ENCODE results near the gene ALKBH7. TPM values are rescaled to one million over a fixed set of nuclear protein-coding genes. Genes with fewer than 3 reads are reported as not detected.
"Not testable (repeated sequence)": the region's sequence is repeated elsewhere in the genome, so short reads cannot be mapped to it uniquely, and the experiment has no call there.

The ALKBH7 gene
- total RNA-seq, 4 donors from 2014 or later: 34.0 to 85.3 (median 50.4) TPM

- intact Hi-C loops (cut with DNase I): no loop called here
- no peak overlapping the region for H3K27ac ChIP-seq
- H3K4me3 ChIP-seq: no peak overlapping the region
- H3K9me3 ChIP-seq: no peaks in the 10 kb centered on the region
- WGBS, 2 donors: 84 to 93% methylated on average over 6 of the region's 6 CpGs
- H3K27me3 ChIP-seq: peaks cover 0 to 8% (median 0%) of the 10 kb centered on the region in 4 donors
- DNase-seq: no peak
- H3K36me3 ChIP-seq: no peaks in the 10 kb centered on the region
- no peak for TF ChIP-seq CTCF (IDR thresholded peaks at IDR 0.05)
- no peak for TF ChIP-seq POLR2A (IDR thresholded peaks at IDR 0.05)
- peaks cover 0 to 18% (median 5%) of the 10 kb centered on the region in 3 donors for H3K4me1 ChIP-seq
These were observed 37.9 kb upstream of the ALKBH7 start for GRCh38 chr19:6334490-6335285.

DNA sequence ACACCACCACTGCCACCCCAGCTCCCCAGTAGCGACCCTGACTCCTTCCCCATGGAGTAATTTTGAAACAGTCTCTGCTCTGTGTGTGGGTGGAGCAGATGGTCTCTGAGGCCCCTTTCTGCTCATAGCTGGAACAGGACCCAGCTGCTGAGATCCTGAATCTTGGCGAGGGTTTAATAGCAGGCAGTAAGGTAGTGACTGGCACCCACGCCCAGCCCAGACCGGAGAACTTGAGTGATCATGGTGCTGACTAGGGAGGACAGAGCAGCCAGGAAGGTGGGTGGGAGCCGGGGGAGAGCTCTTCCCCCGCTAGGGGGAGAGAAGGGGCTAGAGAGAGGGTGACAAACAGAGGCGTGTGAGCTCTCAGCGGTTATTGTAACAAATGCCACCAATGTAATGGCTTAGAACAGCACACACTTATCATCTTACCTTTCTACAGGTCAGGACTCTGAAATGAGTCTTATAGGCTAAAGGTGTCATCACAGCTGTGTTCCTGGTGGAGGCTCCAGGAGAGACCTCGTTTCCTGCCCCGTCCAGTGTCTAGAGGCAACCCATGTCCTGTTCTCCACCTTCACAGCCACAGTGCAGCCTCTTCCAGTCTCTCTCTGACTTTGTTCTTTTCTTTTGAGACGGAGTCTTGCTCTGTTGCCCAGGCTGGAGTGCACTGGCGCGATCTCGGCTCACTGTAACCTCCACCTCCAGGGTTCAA, 31.9 kb upstream of the ALKBH7 start:
- 53 to 79% methylated on average over 10 of the region's 14 CpGs for WGBS, 2 donors

DNA sequence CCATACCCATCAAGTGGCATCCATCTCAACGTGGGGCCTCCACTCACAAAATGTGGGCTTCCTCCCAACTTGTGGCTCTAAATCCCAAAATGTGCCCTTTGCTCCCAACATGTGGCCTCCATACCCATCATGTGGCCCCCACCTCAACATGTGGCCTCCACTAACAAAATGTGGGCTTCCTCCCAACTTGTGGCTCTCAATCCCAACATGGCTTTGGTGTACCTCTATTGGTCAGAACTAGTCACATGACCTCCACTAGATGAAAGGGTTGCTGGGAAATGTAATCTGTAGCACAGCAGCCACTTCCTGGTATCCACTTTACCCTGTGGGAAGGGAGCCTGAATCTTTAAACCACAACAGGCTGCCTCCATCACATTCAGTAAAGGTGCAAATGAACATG, 29.1 kb upstream of the ALKBH7 start:
- H3K27me3 ChIP-seq: no peaks in the 10 kb centered on the region
- H3K4me3 ChIP-seq: no peak overlapping the region
- intact Hi-C loops (cut with DNase I): no loop called here
- no peak for DNase-seq
- H3K36me3 ChIP-seq: no peaks in the 10 kb centered on the region
- TF ChIP-seq POLR2A (IDR thresholded peaks at IDR 0.05): no peak
- no peak for TF ChIP-seq CTCF (IDR thresholded peaks at IDR 0.05)
- H3K4me1 ChIP-seq: no peaks in the 10 kb centered on the region
- WGBS, 2 donors: 71 to 100% methylated on average over 1 of the region's 1 CpG
- H3K9me3 ChIP-seq: no peaks in the 10 kb centered on the region
- H3K27ac ChIP-seq: no peak overlapping the region

More for the DNA sequence above, 31.9 kb upstream of the ALKBH7 start:
- Histone ChIP-seq H3K27me3 (no peaks in the 10 kb centered on the region), H3K4me1 (no peaks in the 10 kb centered on the region), H3K36me3 (no peaks in the 10 kb centered on the region), H3K27ac (no peak overlapping the region), H3K9me3 (no peaks in the 10 kb centered on the region), H3K4me3 (no peak overlapping the region)
- no peak for DNase-seq
- intact Hi-C loops (cut with DNase I): no loop called here
- no peak for TF ChIP-seq POLR2A (IDR thresholded peaks at IDR 0.05)
- no peak for TF ChIP-seq CTCF (IDR thresholded peaks at IDR 0.05)

GRCh38 chr19:6349271-6349670, 23.3 kb upstream of the ALKBH7 start:
- H3K9me3 ChIP-seq; DNase-seq; intact Hi-C loops (cut with DNase I); H3K4me1 ChIP-seq; H3K4me3 ChIP-seq; H3K27ac ChIP-seq; H3K36me3 ChIP-seq; H3K27me3 ChIP-seq: not testable (repeated sequence)
- 96% methylated on average over 2 of the region's 2 CpGs for WGBS, 2 donors

DNA sequence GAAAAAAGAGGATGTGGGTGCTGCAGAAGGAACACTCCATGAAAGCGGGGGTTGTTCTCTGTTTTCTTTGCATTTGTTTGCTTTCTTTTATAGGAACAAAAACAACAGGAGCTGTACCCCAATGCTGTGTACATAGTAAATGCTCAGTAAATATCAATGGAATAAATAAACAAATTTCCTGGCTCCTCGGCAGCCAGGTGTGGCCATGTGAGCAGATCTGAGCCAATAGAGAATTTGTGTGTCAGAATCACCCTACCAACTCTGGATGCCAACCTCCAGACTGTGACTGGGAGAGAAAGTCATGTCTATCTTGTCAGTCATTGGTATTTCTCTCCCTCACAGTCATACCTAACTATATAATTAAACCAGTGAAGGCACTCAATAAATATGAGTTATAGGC, 21.9 kb upstream of the ALKBH7 start:
- no peaks in the 10 kb centered on the region for H3K4me1 ChIP-seq
- no peak overlapping the region for H3K27ac ChIP-seq
- no peak for DNase-seq
- TF ChIP-seq POLR2A (IDR thresholded peaks at IDR 0.05): no peak
- TF ChIP-seq CTCF (IDR thresholded peaks at IDR 0.05): no peak
- H3K4me3 ChIP-seq: no peak overlapping the region
- H3K9me3 ChIP-seq: no peaks in the 10 kb centered on the region
- no peaks in the 10 kb centered on the region for H3K36me3 ChIP-seq
- no peaks in the 10 kb centered on the region for H3K27me3 ChIP-seq
- intact Hi-C loops (cut with DNase I): no loop called here
- 61 to 65% methylated on average over 2 of the region's 2 CpGs for WGBS, 2 donors
